Activated T-helper 1 cell treated with Interleukin-2 at 50 U/mL for 16 hours (primary cell): ENCODE results near the gene FRAT1.

Experiments
- DNase-seq: peaks from one replicate; pipeline ENCODE4 v3.0.0-alpha.2; 2020; ENCODE audit warnings: low read depth

FRAT1 gene

DNA sequence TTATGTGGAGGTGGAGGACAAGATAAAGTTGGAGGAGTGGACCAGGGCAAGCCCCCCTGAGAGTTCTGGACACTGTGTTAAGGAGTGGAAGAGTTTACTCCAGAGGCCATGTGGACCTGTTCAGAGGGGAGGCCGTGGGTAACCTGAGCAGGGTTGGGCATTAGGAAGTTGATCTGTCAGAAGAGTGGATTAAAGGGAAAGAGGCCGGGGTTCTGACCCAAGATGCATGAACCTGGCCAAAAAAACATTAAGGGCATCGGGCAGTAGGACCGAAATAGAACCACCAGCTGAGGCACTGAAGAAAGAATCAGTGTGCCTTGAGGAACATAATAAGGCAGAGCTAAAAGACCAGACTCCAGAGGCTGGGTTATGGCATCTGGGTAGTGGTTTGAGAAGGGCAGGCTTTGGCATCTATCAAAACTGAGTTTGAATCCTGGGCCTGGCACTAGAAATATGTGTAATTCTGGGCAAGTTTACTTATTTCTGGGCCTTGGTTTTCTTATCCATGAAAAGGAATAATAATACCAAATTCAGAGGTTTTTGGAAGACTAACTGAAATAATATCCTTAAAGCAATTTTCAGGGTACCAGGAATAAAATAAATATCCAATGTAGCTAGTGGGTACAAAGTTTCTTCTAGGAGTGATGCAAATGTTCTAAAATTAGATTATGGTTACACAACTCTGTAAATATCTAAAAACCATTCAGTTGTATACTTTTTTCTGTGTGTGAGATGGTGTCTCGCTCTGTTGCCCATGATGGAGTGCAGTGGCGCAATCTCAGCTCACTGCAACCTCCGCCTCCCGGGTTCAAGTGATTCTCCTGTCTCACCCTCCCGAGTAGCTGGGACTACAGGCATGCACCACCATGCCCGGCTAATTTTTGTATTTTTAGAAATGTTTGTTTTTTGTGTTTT is 10.9 kb upstream of the FRAT1 start:
- DNase-seq = no peak

GRCh38 chr10:97311111-97311626 is 7.9 kb upstream of the FRAT1 start:
- DNase-seq = no peak

GRCh38 chr10:97312897-97313296 is 6.2 kb upstream of the FRAT1 start:
- DNase-seq = no peak

DNA sequence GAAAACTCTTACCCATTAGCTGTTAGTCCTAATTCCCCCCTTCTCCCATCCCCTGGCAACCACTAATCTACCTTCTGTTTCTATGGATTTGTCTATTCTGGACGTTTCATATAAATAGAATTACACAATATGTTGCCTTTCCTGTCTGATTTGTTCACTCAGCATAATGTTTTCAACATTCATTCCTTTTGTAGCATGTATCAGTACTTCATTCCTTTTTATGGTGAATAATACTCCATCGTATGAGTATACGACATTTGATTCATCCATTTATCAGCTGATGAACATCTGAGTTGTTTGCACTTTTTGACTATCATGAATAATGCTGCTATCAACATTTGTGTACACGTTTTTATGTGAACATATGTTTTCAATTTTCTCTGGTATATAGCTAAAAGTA is 4.4 kb upstream of the FRAT1 start:
- DNase-seq = no peak

DNA sequence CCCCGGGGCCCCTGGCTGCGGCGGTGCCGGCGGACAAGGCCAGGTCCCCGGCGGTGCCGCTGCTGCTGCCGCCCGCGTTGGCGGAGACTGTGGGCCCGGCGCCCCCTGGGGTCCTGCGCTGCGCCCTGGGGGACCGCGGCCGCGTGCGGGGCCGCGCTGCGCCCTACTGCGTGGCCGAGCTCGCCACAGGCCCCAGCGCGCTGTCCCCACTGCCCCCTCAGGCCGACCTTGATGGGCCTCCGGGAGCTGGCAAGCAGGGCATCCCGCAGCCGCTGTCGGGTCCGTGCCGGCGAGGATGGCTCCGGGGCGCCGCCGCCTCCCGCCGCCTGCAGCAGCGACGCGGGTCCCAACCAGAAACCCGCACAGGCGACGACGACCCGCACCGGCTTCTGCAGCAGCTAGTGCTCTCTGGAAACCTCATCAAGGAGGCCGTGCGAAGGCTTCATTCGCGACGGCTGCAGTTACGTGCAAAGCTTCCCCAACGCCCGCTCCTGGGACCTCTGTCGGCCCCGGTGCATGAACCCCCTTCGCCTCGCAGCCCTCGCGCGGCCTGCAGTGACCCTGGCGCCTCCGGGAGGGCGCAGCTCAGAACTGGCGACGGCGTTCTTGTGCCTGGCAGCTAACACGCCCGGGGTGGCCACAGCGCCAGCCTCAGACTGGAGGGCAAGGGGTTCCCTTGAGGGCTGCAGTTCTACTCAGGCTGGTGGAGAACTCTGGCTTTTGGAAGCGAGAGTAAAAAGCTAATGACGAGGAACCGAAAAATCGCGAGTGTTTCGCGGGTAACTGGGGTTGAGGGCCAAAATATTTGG is 804 bp downstream of the FRAT1 start:
- peak; percentile 44 for DNase-seq

- DNase-seq = no peak
These were observed 1.5 kb downstream of the FRAT1 start for GRCh38 chr10:97320480-97321031.

DNA sequence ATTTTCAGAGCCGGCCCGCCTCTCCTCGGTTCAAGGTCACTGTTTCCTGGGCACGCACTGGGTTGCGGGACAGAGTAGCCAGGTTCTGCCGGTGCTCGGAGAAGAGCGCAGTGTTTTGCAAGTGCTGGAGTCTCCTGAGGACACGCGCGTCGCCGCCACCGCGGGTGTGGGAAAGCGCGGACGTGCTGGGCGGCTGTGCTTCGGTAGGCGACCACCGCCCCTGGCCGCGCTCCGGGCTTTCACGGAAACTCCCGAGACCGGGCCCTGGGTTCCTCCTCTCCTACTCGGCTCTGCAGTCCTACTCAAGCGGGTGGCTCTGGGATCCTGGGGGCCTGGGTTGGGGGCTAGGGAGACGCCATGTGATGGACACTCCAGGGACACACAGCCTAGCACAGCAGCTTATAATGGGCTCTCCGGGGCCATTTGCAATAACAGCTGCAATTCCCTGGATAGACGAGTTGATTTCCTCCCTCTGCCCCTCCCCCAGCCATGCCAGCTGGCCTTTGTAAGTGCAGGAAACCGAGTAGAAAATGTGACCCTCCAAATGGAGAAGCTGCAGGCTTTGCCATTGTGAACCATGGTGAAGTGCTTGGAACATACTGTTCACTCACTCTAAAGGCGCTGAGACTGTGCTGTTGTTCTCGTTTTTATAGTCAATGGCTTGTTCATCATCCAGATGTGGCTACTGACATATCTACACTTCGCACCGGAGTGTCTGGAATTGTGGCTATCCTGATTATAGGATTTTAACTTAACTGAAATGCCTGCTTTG is 2.1 kb downstream of the FRAT1 start:
- no peak for DNase-seq

- no peak for DNase-seq
These were observed 2.7 kb downstream of the FRAT1 start for GRCh38 chr10:97321804-97322190.

DNA sequence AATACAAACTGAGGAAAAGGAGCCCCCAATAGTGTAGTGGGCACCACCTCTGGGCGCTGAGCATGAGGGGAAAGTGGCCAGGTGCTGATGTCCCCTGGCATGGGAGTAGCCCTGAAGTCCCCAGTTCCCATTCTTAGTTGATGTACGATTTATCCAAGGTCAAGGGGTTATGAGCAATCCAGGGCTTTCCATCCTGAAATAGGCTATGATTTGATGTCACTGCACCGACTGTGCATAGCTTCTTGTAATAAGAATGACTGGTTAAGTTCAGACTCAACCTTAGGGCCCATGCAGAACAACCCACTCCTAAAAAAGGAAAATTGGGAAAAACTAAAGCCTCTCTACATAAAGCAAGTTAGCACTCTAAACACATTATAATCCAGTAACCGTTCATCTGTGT is 4.4 kb downstream of the FRAT1 start:
- no peak for DNase-seq

DNA sequence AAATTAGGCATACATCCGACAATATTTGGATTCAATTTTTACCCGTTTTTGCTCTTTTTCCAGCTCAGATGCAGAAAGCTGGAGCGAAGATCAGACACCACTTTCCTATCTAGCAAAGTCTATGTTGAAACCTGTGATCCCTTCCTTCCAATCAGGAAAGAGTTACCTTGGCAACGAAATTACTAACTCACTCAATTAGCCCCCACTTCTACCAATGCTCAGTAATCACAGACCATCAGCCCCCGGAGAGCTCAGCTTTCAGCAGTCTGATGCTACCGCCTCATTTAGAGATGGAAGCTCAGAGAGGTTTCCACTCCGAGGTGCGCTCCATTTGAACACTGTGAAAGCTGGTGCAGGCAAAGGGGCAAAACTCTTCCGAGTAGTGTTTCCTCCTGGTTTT is 6.7 kb downstream of the FRAT1 start:
- no peak for DNase-seq

- DNase-seq = no peak
These were observed 8.6 kb downstream of the FRAT1 start for GRCh38 chr10:97327348-97328294.

GRCh38 chr10:97328646-97329453 is 9.8 kb downstream of the FRAT1 start:
- no peak for DNase-seq

DNA sequence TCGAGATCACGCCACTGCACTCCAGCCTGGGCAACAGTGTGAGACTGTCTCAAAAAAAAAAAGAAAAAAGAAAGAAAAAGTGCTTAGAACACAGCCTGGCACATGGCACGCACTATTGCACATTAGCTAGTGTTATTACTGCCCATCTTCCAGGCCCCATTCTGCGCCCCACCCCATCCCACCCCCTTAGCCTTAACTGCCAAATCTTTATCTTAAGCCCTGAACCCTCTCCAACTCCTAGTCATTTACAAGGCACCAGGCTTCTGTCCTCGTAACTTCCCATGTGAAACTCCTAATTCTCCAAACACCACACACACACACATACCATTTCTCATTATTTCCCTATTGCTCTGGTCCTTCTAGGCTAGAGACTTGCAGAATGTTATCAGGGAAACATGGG is 10.7 kb downstream of the FRAT1 start:
- DNase-seq = no peak

- DNase-seq = no peak
These were observed 12.2 kb downstream of the FRAT1 start for GRCh38 chr10:97331153-97331703.

DNA sequence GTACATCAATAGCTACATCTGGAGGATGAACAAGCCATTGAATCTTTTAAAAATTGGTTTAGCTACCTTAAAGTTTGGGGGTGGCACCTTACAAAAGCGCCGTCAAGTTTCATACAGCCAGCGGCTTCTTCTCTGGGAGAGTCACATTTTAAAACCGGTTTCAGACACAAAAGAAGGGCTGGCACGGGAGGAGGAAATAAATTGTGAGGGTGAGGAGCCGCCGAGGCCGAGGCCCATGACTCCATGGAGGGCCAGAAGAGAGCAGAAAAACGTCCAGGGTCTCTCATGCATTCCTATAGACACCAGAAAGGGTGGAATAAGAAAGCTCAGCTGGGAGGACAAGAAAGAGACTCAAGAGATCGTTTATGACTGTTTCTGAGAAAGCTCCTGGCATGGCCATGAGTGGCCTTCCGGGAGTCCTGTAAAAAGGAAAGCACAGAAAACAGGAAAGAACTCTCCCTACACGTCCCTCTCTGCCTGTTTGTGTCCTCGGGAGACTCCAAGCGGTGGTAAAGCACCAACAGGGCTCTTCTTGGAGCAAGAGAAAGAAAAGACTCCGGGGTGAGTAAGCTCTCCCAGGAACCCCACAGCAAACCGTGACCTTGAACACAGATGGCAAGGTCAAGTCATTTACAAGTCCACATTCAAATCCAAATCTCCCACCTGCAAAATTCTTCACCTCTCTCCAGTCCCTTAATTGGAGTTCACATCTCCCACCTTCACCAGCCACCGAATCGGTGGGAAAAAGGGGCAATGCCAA is 13.7 kb downstream of the FRAT1 start:
- DNase-seq = no peak

GRCh38 chr10:97333351-97333600 is 14.2 kb downstream of the FRAT1 start:
- DNase-seq = no peak

DNA sequence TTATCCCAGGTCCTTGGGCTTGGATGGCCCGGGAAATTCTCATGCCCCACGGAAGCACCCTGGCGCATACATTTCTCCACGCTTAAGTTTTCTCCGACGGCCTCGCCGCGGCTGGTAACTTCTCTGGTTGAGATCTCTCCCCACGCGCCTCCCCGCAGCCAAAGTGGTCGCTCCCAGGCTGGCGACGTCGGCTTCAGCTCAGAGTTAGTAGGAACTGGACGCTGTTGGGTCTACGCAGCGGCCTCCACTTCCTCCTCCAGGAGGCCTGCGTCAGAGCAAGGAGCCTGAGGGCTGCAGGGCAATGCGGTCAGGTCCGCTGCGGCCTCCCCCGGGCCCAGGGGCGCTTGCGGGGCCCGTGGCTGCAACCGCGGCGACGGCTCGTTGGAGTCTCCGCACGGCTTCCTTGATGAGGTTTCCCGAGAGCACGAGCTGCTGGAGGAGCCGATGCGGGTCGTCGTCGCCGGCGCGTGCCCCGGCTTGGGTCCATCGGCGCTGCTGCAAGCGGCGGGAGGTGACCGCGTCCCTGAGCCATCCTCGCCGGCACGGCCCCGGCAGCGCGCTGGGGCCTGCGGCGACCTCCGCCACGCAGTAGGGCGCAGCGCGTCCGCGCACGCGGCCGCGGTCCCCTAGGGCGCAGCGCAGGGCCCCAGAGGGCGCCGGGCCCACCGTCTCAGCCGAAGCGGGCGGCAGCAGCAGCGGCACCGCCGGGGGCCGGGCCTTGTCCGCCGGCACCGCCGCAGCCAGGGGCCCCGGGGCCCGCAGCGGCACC is 14.7 kb downstream of the FRAT1 start:
- DNase-seq = peak; percentile 4
